ENCODE measurements around the gene COL9A1. TPM values are rescaled to one million over a fixed set of nuclear protein-coding genes. Genes with fewer than 3 reads are reported as not detected.

Gene COL9A1
- total and polyA plus RNA-seq, 2 of the 8 experiments (the other 6 are each of a cell fraction or from before 2014, with no cell fraction given) = 7.9 to 18.1 TPM

DNA sequence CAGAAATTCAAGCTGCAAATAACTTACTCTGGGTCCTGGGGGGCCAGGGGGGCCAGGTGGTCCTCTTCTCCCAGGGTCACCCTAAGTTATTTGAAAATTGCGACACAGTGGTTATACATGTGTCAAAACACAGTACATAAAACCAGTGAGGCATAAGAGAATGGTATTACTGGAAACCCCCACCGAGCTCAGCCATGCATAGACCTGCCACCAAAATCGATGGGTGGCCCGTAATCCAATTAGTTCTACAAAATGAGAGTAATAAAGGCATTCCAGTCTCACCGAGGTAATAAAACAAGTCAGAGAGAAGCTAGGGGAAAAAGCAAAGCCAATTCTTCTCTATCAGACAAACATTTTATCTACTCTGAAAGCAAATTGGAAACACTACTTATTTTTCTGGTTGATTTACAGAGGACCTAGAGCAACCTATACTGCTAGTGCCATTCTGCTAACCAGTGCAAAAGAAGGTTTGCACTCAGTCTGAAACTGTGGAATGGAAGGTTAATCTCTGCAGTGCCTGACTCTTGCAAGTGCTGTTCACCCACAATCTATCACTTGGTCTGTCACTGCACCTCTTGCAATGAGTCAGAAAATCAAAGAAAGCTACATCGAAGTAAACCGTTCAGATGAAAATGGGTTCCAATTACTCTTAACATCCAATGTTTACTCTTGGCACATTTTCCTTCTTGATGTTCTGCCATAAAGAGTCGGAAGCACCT, 32.4 kb downstream of the COL9A1 start (continued):
- TF ChIP-seq, protein P1, sequence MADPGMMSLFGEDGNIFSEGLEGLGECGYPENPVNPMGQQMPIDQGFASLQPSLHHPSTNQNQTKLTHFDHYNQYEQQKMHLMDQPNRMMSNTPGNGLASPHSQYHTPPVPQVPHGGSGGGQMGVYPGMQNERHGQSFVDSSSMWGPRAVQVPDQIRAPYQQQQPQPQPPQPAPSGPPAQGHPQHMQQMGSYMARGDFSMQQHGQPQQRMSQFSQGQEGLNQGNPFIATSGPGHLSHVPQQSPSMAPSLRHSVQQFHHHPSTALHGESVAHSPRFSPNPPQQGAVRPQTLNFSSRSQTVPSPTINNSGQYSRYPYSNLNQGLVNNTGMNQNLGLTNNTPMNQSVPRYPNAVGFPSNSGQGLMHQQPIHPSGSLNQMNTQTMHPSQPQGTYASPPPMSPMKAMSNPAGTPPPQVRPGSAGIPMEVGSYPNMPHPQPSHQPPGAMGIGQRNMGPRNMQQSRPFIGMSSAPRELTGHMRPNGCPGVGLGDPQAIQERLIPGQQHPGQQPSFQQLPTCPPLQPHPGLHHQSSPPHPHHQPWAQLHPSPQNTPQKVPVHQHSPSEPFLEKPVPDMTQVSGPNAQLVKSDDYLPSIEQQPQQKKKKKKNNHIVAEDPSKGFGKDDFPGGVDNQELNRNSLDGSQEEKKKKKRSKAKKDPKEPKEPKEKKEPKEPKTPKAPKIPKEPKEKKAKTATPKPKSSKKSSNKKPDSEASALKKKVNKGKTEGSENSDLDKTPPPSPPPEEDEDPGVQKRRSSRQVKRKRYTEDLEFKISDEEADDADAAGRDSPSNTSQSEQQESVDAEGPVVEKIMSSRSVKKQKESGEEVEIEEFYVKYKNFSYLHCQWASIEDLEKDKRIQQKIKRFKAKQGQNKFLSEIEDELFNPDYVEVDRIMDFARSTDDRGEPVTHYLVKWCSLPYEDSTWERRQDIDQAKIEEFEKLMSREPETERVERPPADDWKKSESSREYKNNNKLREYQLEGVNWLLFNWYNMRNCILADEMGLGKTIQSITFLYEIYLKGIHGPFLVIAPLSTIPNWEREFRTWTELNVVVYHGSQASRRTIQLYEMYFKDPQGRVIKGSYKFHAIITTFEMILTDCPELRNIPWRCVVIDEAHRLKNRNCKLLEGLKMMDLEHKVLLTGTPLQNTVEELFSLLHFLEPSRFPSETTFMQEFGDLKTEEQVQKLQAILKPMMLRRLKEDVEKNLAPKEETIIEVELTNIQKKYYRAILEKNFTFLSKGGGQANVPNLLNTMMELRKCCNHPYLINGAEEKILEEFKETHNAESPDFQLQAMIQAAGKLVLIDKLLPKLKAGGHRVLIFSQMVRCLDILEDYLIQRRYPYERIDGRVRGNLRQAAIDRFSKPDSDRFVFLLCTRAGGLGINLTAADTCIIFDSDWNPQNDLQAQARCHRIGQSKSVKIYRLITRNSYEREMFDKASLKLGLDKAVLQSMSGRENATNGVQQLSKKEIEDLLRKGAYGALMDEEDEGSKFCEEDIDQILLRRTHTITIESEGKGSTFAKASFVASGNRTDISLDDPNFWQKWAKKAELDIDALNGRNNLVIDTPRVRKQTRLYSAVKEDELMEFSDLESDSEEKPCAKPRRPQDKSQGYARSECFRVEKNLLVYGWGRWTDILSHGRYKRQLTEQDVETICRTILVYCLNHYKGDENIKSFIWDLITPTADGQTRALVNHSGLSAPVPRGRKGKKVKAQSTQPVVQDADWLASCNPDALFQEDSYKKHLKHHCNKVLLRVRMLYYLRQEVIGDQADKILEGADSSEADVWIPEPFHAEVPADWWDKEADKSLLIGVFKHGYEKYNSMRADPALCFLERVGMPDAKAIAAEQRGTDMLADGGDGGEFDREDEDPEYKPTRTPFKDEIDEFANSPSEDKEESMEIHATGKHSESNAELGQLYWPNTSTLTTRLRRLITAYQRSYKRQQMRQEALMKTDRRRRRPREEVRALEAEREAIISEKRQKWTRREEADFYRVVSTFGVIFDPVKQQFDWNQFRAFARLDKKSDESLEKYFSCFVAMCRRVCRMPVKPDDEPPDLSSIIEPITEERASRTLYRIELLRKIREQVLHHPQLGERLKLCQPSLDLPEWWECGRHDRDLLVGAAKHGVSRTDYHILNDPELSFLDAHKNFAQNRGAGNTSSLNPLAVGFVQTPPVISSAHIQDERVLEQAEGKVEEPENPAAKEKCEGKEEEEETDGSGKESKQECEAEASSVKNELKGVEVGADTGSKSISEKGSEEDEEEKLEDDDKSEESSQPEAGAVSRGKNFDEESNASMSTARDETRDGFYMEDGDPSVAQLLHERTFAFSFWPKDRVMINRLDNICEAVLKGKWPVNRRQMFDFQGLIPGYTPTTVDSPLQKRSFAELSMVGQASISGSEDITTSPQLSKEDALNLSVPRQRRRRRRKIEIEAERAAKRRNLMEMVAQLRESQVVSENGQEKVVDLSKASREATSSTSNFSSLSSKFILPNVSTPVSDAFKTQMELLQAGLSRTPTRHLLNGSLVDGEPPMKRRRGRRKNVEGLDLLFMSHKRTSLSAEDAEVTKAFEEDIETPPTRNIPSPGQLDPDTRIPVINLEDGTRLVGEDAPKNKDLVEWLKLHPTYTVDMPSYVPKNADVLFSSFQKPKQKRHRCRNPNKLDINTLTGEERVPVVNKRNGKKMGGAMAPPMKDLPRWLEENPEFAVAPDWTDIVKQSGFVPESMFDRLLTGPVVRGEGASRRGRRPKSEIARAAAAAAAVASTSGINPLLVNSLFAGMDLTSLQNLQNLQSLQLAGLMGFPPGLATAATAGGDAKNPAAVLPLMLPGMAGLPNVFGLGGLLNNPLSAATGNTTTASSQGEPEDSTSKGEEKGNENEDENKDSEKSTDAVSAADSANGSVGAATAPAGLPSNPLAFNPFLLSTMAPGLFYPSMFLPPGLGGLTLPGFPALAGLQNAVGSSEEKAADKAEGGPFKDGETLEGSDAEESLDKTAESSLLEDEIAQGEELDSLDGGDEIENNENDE (IDR thresholded peaks at IDR 0.05; ENCODE audit: insufficient replicate concordance, low read length) = no peak
- TF ChIP-seq CBX8 (IDR thresholded peaks at IDR 0.05; ENCODE audit: borderline replicate concordance, low read depth, low read length) (no peak), JUN (IDR thresholded peaks at IDR 0.05; ENCODE audit: low read depth, low read length) (no peak), TAF7 (optimal IDR thresholded peaks at IDR 0.05; ENCODE audit: borderline replicate concordance, low read depth, low read length) (no peak), EZH2 (IDR thresholded peaks at IDR 0.05; ENCODE audit: low read depth, low read length, severe bottlenecking) (no peak), MAX (IDR thresholded peaks at IDR 0.05) (no peak), TBP (IDR thresholded peaks at IDR 0.05; ENCODE audit: low read depth, low read length) (no peak), RBBP5 (IDR thresholded peaks at IDR 0.05; ENCODE audit: borderline replicate concordance, low read depth, low read length) (no peak), POLR2A (IDR thresholded peaks at IDR 0.05; ENCODE audit: control extremely low read depth in 1 of 2, low read depth in 2 of 2, low read length in 2 of 2) (no peak), KDM1A (IDR thresholded peaks at IDR 0.05; ENCODE audit: borderline replicate concordance, low read length) (no peak)
